ENCODE data around the gene GARS1.

GRCh38 chr7:30652698-30653641 is 58.3 kb downstream of the GARS1 start:
- TF ChIP-seq CTCF (IDR thresholded peaks at IDR 0.05) (no peak), POLR2A (IDR thresholded peaks at IDR 0.05) (no peak)
